Measurements from ENCODE around the gene CDH13.

Gene CDH13

DNA sequence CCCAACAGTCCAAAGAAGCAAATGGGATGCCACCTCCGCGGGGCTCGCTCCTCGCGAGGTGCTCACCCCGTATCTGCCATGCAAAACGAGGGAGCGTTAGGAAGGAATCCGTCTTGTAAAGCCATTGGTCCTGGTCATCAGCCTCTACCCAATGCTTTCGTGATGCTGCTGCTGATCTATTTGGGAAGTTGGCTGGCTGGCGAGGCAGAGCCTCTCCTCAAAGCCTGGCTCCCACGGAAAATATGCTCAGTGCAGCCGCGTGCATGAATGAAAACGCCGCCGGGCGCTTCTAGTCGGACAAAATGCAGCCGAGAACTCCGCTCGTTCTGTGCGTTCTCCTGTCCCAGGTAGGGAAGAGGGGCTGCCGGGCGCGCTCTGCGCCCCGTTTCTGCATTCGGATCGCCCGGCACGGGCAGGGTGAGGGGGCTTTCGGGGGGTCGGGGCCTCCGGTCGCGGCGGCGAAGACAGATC, at the start of gene CDH13:
Gene CDH13, plus strand, starts transcription at position 179 of the 471 bp plus-strand sequence.
- no peak for DNase-seq

DNA sequence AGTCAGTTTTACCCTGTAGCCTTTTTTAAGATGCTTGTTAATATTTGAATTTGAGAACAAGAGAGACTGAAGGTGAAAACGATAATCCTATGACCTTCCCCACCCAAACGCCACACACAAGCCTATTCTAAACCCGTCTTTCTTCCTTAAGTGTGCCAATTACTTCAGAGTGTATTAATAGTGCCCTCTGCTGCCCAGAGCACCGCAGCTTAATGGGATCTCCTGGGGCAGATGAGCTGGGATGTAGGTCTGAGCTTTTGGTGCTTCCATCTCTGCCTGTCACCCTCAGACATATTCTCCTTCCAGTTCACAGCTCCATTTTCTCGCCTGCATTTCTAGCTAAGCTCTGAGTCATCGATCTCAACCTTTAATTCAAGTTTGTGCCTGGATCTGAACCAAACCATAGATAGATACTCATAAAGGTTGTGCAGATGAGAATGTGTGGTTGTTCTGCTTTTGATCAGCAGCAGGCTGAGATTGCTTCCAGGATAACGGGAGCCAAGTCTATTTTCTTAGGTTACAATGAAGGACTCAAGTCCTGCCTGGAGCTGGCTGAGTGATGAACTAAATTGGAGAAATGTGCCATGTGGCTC, 46.4 kb upstream of the CDH13 start:
- peak; percentile 63 for DNase-seq

DNA sequence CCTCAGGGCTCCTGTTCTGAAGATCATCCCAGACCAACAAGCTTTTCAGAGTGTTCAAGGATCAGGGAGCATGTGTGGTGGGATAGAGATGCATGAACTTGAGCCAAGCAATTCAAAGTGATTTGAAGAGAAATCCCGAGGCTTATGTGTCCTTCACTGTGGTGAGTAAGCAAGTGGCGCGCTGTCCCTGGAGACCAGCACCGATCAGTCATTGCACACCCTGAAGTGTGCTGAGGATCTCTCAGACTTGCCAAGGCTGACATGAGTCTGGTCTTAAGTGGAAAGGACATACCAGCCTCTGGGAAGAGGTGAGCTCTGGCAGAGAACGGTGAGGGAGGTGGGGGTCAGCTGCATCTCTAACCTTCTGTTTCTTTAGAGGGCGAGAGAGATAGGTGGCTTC, 43.8 kb upstream of the CDH13 start:
- DNase-seq = no peak

DNA sequence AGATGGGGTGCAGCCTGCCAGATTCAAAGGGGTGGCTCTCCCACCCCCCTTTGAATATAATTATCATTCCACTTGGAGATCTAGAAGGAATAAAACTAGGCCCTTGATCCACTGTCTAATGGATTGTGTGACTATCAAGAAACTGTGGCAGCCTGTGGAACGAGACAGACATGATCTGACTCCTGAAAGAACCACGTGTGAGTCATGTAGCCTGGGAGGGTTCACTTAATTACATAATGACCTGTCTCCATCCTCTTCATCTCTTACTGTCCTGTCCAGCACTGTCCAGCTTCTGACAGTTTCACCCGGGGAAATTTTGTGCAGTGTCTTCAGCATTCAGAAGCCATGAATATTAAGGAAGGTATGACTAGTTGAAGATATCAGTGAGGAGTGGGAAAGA, 43.3 kb upstream of the CDH13 start:
- no peak for DNase-seq

DNA sequence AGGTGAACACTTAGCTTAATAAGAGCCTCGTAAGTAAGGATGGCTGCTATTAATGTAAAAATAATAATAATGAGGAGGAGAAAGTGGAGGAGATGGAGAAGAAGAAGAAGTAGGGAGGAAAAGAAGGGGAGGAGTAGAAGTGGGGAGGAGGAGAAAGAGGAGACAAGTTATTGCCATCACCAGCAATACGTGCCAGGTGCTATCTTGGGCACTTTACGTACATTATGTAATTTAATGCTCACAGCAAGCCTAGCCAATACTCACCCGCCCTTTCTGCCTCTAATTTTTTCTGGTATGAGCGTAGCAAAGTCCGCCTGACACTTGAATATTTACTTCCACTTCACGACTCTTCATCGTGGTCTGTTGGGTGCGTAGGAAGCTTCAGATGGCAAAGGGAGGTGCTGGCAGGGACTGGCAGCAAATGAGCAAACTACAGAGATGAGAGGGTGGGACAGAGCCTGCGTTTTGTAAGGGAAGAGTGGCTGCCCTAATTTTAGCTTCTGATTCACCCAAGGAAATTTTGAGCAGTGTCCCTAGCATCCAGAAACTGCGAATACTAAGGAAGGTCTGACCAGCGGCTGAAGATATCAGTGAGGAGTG, 42.1 kb upstream of the CDH13 start:
- no peak for DNase-seq

DNA sequence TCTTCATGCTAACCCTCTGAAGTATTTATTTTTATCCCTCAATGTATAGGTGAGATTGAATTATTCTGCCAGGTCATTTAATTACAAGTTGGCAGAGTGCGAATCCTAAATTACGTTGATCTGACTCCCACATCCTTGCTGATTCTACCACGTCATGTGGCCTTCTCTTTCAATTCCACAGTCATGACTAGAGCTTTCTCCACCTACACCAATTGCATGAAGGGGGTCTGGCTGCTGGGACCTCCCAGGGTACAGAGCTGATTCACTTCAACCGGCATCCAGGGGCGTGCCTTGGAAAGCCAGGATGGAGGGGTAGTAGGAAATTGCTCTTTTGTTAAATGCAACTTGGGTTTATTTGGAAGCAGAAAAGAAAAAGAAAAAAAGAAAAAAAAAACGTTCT, 41.1 kb upstream of the CDH13 start:
- DNase-seq = no peak

DNA sequence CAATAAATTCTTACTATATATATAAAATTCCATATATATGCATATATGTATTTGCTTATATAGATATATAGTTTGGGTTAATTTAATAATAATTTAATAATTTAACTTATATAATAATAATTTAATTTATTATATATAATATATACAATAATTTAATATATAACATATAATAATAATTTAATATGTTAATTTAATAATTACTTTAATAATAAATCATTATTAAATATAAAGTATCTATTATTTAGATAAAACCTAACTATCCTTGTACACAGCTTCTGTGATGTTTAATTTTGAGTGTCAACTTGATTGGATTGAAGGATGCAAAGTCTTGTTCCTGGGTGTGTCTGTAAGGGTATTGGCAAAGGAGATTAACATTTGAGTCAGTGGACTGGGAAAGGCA, 40.6 kb upstream of the CDH13 start:
- no peak for DNase-seq

DNA sequence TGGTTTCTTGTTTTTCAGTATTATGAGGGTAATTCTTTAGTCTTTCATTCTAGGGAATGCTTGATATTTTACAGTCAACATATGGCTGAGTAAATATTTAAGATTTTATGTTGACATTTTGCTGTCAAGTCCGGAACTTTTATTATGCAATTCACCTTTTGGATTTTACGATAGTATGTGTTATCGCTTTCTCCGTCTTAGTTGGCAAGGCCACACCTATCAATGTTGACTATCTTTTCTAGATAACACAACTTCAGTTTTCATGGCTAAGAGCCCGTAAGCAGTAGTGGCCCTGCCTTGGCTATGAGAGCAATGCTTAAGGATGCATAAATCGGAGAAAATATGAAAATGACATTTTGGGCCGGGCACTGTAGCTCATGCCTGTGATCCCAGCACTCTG, 39.5 kb upstream of the CDH13 start:
- DNase-seq = no peak

DNA sequence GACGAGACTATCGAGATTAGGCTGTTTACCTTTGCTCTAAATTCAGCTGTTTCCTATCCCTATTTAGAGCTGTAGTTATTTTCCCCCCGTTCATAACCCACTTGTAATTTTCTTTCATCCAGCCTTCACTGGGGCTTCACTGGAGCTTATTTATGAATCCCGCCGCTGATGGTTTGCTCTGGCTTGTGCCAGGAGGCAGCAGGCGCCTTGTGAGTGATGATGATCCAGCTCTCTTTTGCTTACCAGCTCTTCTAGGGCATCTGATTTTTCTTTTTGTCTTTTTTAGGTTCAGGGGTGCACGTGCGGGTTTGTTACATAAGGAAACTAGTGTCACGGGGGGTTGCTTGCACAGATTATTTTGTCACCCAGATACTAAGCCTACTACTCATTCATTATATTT, 37.4 kb upstream of the CDH13 start:
- DNase-seq = no peak

DNA sequence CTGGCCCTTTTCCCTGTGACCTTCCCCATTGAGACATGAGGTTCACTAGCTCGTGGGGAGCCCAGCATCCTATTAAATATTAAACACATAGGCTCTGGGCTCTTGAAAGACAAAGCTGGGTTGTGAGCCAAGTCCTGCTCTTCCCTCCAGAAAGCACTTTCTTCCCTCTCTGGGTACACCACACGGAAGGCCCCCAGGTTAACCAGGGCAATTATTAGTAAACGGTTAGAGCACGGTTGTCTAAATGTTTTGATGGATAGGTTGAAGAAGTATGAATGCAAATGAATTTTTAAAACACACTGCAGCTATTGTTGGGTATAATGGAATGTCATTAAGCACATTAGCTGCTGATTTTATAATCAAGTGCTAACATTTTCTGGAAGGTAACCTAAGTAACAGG, 32.7 kb upstream of the CDH13 start:
- DNase-seq = no peak

DNA sequence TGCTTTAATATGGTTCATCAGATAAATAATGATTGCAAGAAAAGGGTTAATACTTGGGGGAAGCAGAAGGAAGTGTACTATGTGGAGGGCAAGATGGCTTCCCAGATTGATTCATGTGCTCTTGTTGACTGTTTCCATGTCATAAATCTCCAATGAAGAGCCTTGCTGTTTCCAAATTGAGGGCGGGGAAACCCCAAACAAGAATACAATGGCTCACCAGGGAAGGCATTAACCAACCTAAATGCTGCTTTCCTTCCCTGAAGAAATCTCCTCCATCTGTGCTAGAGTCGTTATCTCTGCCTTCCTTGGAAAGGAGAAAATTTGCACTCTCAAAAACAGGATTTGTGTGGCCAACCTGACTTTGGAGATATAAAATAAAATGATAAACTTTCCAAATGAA, 28.0 kb upstream of the CDH13 start:
- DNase-seq = no peak

DNA sequence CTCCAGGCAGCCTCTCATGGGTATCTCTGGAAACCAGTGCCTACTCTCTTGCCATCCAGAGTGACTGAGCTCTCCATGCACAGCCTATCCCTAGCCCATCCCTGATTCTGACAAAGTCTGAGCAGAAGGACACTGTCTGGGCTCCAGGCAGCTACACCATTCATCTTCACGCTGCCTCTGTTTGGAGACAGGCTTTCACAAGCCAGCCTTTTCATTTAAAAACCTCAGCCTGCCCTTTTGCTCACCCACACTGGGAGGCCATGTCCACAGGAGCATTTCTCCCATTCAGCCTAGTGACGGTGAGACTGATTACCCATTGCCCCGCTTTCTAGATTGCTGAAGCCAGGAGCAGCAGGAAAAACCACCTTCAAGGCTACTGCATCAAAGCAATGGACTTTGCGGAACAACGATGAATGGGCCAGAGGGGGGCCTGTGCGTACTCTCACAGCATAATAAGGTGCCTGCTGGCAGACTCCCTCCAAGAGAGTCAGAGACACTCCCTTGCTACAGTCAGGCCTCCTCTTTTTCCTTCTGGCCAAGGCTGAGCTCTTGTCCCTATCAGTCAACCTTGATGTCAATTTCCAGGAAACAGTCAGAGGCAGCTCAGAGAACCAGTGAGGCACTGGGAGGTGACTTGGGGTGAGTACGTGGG, 24.7 kb upstream of the CDH13 start:
- no peak for DNase-seq

DNA sequence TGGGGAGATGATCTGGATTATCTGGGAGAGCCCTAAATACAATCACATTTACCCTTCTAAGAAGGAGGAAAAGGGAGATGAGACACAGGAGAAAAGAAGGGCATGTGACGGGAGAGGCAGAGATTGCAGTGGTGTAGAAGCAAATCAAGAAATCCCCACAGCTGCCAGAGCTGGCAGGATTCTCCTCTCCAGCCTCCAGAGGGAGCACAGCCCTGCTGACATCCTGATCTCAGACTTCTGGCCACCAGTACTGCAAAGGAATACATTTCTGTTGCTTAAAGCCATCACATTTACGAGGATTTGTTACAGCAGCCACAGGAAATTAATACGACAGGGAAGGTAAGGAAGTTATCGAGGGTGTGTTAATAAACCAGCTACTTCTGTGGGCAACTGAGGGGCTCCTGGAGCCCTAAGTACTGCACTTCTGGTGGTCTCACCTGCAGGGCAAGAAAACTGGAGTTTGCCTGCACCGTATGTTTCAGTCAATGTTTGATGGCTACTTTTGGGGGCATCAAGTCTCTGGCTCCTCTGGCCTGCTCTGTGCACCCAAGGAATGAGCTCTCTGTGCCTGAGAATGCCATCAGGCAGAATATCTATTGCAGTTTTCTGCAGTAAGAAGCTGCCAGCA, 22.9 kb upstream of the CDH13 start:
- no peak for DNase-seq

DNA sequence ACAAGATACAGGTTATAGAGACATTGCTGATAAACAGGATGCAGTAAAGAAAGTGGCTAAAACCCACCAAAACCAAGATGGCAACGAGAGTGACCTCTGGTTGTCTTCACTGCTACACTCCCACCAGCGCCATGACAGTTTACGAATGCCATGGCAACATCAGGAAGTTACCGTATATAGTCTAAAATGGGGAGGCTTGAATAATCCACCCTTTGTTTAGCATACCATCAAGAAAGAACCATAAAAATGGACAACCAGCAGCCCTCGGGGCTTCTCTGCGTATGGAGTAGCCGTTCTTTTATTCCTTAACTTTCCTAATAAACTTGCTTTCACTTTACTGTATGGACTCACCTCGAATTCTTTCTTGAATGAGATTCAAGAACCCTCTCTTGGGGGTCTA, 21.7 kb upstream of the CDH13 start:
- DNase-seq = no peak

DNA sequence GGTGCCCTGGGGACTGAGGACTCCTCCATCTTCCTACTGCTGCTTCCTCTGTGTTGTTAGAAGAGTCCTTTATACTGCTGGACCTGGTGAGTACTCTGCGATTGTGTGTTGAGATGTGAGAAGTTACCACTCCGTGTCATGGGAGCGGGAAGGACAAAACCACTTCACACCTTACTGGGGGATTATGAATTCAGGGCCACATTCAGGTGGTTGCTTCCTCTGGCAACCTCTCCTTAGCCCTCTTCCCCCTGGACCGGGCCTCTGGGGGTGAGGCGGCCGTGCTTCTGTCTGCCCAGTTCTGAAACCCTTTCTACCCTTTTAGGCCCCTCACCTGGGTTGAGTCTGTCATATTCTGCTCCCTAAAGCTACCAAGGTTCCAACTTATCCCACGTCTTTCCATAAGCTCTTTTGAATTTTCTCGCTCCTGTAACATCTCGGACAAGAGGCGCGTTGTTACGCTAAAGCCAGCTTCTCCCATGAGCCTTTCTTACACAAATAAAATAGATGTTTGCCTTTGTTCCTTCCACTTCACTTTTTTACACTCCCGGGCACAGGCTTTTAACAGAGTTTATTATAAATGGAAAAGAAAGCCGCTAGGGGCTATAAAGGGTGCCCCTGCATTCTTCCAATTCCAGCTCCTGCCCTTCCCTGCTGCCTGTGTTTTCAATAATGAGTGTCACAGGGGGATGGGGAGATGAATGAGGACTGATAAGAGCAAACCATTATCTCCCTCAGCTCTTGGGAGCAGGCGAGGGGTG, 20.7 kb upstream of the CDH13 start:
- DNase-seq = no peak

DNA sequence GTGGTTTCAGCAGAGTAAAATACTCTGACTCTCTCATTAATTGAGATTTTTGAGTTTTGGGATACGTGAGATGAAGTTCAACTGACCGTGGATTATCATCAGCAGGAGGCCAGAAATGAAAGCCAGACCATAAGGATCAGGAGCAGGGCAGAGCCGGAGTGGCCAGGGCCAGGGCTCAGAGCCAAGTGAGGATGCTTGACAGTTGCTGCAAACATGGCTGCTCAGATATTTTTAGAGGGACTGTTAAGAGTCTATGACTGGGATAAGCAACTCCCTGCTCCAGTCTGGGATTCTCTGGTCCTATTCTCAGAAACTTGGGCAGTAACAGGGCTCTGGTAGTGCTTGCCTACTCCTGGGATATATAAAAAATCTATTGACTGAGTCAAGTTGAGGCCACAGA, 17.6 kb upstream of the CDH13 start:
- no peak for DNase-seq

DNA sequence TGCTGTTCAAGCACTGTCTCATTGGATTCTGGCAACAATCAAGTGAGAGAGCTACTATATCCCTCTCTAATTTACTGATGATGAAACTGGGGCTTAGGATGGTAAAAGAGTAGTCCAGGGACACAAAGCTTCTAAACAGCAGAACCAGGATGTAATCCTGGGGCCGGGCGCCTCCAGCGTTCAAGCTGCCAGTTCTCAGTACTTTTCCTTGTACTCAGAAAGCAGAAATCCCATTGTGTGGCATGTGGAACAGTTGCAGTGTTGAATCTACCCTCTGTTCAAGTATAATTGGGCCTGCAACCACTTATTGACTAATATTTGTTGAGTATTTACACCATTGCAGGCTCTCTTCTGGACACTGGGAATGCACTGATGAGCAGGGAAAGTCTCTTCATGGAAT, 14.5 kb upstream of the CDH13 start:
- no peak for DNase-seq

DNA sequence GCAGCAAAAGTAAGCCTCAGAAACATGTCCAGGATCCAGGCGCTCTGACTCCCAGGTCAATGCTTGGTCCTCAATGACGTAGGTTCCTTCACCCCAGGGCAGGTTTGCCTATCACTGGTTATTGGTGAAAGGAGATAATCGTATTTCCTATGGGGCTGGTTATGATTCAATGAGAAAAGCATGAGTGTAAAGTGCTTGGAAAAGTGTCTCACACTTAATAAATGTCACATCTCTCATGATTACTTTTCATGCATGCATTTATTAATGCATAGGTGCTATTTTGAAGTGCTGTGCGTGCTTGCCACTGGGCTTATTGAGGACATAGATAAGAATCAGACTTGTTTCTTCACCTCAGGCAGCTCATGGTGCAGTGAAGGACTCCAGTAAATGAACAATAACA, 10.4 kb upstream of the CDH13 start:
- DNase-seq = no peak

DNA sequence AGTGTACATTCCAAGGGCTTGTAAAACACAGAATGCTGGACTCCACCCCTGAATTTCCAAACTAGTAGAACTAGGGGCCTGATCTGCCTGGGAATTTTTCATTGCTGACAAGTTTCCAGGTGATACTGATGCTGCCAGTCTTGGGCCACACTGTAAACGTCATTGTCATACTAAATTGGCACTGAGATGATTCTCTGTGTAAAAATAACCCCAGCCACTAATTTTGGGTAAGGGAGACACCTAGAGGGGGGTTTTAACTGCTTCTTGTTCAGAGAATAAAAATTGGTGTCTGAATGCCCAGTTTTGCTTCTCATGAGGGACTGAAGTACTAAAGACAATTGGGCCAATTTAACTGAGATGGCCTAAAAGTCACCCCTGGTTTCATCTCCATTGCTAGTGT, 5.0 kb upstream of the CDH13 start:
- DNase-seq = no peak

DNA sequence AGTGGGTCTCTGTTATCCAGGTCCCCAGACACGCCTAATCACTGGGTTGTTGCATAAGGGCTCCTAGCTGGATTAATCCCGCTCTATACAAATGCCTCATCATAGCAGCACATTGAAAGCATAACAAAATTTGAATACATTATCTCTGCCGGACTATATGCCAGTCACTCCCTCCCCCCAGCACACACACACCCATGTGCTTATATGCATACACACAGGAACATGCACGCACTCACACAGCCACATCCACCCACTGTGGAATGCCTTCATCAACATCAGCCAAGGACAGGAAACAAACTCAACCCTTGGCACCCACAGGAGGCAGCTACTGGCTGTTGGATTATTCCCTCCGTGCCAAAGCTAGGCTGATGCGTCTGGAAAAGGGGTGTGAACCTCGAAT, 3.5 kb upstream of the CDH13 start:
- DNase-seq = no peak

DNA sequence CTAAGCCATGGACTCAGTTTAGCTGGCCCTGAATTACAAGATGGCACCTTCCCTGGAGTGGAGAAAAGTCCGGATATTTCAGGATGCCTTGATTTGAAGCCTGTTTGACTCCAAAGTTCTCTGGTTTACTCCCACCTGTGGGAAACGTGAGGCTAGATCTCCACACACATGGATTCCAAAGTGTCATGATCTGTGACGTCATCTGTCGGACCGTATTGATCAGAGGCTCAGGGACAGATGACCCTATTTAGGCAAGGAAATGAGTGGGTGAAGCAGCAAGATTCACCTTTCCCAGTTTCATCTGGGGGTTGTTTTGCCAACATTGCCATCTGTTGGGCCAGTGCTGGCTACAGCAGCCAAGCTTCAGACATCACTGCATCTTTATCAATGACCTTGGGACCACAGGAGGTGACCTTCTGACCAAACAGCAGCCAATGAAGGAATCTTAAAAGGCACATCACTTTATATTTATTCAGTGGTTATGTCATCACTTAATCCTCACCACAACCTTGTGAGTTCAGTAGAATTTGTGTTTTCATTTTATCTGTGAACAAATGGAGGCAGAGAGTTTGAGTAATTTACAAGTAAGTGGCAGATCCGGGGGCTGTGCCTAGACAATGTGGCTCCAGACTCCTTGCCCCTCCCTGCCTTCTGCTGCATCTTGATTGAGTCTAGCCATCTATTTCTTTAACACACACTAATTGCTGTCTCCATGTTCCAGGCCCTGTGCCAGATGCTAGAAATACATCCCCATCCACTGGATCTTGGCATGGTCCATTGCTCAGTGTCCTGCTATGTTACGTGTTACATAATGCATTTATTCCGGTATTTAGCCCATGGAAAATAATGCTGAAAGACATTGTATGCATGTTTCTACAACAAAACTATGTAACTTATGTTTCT, 1.5 kb upstream of the CDH13 start:
- DNase-seq = no peak

DNA sequence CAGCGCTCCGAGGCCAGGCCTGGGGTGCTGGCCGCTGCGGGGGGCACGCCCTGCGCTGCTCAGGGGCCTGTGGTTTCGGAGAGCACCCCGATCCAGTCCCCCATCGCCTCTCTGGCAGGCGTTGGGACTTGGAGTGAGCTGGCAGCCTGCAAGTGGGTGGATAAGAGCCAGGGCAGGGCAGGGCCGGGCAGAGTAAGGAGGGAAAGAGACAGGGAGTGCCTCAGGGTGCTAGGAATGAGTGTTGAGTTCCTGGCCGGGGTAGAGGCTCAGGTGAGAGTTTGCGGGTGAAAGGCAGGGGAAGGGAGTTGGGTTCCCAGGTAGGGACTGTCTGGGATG, 1.3 kb downstream of the CDH13 start:
- no peak for DNase-seq

DNA sequence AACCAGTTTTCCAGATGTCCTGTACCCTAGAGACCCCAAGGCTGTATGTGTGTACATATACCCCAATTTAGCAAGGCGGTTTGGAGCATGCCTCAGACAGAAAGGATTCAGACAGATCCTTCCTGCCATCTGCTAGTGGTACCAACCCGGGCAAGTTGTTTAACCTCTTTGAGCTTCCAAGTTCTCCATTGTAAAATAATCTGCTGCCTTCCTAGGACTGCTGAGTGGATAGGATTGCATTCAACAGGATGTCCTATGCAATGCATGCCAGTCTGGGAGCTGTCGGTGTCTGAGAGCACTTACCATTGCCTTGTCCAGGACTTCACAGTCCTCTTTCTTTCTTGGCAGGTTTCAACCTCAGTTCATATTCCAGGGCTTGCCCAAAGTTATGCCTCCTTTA, 1.9 kb downstream of the CDH13 start:
- no peak for DNase-seq
